Skin epidermis (tissue), 12 donors: Measurements from ENCODE around the gene OTOP2.
"Not testable (repeated sequence)": the region's sequence is repeated elsewhere in the genome, so short reads cannot be mapped to it uniquely, and the experiment has no call there.

Experiments
- H3K27ac ChIP-seq, 21 experiments: fragments of 200-600 bp; sonication (generic) in 11 of 21; one replicate each; pipeline ENCODE4 v1.5.0; 2020; ENCODE audit warnings: mild to moderate bottlenecking in 3 of 21, inconsistent platforms in 2 of 21, moderate library complexity in 2 of 21
- H3K4me3 ChIP-seq, 7 experiments: fragments of 200-600 bp; sonication (generic) in 2 of 7; one replicate each; pipeline ENCODE4 v1.5.0; 2020; ENCODE audit warnings: inconsistent platforms in 2 of 7, mild to moderate bottlenecking in 2 of 7, moderate library complexity in 1 of 7

The OTOP2 gene

DNA sequence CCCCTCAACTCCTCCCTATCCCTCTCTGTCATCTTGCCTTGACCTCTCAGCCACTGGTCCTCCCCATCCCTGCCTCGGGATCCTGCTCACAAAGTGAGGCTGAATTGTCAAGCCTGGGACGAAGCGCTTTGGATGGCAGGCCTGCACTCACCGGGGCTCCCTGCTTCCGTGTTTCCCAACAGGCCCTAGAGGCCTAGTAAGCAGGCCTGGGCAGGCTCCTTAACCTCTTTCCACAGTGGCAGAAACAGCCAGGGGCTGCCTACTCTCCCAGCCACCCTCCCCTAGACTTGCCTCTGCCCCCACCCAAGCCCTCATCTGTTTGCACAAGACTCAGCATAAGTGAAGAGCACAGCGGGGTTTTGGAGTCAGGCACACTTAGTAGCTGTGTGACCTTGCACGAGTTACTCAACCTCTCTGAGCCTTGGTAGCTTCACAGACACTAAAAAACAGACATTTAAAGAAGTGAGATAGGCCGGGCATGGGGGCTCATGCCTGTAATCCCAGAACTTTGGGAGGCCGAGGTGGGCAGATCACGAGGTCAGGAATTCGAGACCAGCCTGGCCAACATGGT, 25.6 kb upstream of the OTOP2 start:
- Histone ChIP-seq H3K4me3 (no peak overlapping the region), H3K27ac (no peak overlapping the region)

DNA sequence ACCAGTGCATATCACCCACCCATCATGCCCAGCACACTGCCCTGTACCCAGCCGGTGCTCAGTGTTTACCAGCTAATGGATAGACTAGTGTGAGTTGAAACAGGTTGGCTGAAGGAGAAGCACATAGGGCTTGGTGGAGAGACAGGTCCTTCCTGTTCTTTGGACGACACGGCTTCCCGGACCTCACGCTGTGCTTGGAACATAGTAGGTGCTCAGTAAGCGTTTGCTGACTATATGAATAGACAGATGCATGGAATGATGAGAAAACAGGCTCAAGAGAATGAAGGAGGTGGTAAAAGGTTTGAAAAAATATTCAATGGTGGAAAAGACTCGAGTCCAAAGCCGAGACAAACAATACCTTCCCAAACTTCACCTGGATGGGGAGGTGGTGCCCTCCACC, 23.9 kb upstream of the OTOP2 start:
- peak overlapping the region in 1 of 21 experiments; percentile 21 for H3K27ac ChIP-seq
- no peak overlapping the region for H3K4me3 ChIP-seq

DNA sequence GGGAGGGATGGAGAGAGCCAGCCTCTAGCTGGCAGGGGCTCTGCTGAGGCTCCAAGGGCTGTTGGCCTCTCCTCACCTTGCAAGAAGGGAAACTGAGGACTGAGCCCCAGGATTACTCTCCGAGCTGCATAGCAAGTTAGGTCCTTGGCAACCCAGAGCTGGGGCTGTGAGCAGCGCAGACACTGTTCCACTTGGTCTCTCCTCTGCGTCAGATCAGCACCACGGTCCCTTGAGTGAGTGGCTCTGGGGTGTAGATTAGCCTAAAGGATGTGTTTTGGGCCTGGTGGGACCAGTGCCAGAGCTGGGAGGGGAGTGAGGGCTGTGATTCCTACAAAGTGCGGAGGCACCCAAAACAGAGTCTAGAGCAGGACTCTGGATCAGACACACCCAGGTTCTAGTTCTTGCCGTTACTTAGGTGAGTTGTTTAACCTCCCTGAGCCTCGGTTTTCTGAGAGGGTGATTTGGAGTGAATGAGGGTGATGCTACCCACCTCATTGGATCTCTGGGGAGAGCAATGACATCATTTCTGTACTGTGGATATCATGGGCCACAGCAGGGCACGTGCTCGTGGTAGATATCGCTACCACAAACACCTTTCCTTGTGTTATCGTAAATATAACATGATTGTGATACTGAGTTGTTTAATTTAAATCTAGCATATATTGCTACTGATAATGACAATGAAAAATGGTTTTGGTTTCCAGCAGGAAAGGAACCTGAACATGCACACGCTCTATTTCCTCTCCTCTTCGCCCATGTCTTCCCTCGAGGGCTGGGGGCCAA, 22.5 kb upstream of the OTOP2 start:
- no peak overlapping the region for H3K4me3 ChIP-seq
- H3K27ac ChIP-seq: no peak overlapping the region

DNA sequence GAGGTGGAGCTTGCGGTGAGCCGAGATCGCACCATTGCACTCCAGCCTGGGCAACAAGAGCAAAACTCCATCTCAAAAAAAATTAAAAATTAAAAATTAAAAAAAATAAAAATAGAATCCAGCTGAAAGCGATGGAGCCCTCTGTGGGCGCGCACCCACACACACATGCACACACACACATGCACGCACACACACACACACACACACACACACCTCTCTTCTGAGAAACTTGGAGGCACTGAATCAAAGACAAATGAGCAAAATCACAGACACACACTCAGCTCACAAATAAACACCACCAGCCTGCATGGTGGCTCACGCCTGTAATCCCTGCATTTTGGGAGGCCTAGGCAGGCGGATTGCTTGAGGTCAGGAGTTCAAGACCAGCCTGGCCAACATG, 21.0 kb upstream of the OTOP2 start:
- H3K27ac ChIP-seq: no peak overlapping the region
- H3K4me3 ChIP-seq: no peak overlapping the region

DNA sequence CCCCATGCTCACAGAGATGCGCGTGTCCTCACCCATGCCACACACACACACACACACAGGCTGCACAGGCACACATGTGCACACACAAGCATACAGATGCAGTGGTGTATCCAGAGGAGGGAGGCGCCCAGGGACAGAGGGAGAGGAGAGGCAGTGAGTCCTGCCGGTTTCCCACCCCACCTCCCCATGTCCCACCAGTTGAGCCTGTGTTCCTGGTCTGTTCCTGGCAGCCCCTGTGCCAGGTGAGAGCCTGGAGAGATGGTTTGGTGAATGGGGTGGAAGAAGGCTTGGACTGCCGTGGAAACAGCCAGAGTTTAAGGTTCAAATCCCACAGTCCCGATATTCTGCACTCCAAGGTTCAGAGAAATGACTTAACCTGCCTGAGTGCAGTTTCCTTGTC, 20.4 kb upstream of the OTOP2 start:
- Histone ChIP-seq H3K27ac (no peak overlapping the region), H3K4me3 (no peak overlapping the region)

DNA sequence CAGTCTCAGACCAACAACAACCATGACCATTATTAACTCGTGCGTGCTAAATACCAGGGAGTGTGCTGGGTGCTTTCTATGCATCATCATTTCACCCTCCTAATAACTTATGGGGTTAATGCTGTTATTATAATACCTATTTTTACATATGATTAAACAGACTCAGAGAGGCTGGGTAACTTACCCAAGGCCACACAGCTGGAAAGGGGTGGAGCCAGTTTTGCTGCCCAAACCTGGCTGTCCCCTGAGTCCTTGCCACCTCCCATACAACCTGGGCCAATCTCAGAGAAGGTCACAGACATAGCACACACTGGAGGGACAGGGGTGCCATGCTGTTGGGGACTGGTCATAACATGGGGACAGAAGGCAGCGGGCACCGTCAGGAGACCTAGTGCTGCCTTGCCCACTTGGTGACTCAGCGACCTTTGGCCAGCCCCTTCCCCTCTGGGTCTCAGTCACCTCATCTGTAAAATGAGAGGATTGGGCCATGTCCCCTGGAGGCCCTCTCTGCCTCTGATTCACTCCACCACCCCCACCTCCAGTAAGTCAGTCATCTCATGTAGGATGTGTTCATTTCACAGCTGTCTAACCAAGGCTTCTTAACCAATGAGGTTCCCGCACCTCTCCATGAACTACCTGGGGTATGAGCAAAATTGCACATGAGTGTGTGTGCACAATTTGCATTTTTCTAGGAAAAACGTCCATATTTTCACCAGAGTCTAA, 19.2 kb upstream of the OTOP2 start:
- H3K27ac ChIP-seq: no peak overlapping the region
- H3K4me3 ChIP-seq: no peak overlapping the region

DNA sequence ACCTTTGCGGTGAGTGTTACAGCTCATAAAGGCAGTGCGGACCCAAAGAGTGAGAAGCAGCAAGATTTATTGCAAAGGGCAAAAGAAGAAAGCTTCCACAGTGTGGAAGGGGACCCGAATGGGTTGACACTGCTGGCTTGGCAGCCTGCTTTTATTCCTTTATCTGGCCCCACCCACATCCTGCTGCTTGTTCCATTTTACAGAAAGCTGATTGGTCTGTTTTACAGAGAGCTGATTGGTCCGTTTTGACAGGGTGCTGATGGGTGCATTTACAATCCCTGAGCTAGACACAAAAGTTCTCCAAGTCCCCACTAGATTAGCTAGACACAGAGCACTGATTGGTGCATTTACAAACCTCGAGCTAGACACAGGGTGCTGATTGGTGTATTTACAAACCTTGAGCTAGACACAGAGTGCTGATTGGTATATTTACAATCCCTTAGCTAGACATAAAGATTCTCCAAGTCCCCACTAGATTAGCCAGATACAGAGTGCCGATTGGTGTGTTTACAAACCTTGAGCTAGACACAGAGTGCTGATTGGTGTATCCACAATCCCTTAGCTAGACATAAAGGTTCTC, 17.8 kb upstream of the OTOP2 start:
- not testable (repeated sequence) for H3K27ac ChIP-seq, H3K4me3 ChIP-seq

DNA sequence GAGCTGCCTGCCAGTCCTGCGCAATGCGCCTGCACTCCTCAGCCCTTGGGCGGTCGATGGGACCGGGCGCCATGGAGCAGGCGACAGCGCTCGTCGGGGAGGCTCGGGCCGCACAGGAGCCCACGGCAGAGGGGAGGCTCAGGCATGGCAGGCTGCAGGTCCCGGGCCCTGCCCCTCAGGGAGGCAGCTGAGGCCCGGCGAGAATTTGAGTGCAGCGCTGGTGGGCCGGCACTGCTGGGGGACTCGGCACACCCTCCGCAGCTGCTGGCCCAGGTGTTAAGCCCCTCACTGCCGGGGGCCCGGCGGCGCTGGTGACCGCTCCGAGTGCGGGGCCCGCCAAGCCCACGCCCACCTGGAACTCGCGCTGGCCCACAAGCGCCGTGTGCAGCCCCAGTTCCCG, 17.1 kb upstream of the OTOP2 start:
- peak overlapping the region in 4 of 21 experiments; percentile 13 to 58 (median 36) for H3K27ac ChIP-seq
- no peak overlapping the region for H3K4me3 ChIP-seq

DNA sequence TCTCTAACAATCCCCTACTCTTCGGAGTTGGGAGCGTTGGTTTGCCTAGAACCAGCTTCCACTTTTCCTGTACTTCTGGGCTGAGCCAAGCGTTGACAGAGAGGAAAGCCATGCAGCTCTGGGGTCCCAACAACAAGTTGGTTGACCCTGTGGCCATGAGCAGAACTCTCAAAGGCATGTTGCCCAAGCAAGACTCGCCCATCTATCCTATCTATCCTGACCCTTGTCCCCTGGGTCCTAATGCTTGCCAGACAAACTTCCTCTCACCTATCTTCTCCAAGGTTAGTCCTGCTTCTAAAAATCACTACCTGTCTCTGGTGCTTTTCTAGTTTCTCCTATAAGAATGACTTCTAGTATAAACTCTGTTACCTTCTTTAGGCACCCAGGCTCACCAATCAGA, 15.0 kb upstream of the OTOP2 start:
- not testable (repeated sequence) for H3K27ac ChIP-seq, H3K4me3 ChIP-seq

DNA sequence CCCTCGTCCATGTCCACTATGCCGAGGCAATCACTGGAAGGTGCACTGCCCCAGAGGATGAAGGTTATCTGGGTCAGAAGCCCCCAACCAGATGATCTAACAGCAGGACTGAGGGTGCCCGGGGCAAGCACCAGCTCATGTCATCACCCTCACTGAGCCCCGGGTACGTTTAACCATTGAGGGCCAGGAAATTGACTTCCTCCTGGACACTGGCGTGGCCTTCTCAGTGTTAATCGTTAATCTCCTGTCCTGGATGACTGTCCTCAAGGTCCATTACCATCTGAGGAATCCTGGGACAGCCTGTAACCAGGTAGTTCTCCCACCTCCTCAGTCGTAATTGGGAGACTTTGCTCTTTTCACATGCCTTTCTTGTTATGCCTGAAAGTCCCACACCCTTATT, 12.7 kb upstream of the OTOP2 start:
- H3K4me3 ChIP-seq, H3K27ac ChIP-seq: not testable (repeated sequence)

DNA sequence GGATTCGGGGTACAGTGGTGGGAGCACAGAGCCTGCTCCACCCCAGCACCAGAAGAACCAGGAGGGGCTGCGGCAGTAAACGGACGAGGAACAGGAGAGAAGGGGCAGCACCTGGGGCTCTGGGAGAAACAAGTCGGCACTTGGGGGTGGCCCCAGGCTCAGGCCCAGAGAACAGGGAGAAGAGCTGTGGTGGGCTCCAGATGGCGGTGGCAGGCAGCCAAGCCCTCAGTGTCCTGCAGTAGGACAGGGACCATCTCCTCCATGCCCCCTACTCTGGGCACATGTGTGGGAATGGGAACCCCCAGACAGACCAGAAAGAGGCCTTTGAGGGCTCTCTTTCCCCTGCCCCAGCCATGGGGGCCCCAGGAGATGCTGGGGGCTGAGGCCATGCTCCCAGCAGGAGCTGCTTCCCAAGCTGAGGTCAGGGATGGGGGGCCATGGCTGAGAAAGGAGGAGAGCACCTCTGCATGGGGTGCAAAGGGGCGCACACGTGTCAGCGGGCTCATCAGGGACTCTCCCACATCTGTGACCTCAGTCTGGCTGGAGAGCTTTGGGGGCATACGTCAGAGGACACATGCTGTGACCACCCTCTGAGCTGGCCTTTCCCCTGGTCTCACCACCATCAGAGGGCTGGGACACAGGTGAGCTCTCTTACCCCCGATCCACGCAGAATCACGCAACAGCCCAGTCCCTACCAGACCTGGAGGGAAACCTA, 7.8 kb upstream of the OTOP2 start:
- Histone ChIP-seq H3K4me3 (no peak overlapping the region), H3K27ac (no peak overlapping the region)

DNA sequence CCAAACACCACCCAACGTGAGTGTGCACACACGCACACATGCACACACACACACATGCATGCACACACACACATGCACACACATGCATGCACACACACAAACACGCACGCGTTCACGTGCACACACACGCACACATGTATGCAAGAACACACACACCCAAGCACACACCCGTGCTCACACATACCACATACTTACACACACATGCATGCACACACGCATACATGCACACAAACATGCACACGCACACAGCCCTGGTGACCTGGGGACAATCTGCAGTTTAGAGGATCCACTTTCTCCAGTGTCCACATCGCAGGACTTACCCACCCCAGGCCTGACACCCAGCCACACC, 7.2 kb upstream of the OTOP2 start:
- no peak overlapping the region for H3K4me3 ChIP-seq
- no peak overlapping the region for H3K27ac ChIP-seq

DNA sequence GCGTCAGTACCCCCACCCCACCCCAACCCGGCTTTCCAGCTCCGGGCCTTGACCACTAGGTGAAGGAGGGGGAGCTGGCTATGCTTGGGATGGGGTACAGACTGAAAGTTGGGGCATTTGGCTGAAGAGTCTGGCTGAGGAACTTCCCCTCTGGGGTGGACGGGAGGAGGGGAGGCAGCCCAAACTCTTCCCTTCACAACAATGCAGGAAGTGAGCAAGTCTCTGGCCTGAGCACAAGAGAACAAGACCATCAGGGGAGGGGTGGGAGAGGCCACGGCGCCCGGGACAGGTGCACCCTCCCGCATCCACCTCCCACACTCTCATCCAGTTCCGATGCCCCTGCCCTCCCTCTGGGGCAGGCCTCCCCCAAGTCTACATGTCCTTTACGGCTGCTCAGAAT, 6.6 kb upstream of the OTOP2 start:
- H3K4me3 ChIP-seq: no peak overlapping the region
- no peak overlapping the region for H3K27ac ChIP-seq

DNA sequence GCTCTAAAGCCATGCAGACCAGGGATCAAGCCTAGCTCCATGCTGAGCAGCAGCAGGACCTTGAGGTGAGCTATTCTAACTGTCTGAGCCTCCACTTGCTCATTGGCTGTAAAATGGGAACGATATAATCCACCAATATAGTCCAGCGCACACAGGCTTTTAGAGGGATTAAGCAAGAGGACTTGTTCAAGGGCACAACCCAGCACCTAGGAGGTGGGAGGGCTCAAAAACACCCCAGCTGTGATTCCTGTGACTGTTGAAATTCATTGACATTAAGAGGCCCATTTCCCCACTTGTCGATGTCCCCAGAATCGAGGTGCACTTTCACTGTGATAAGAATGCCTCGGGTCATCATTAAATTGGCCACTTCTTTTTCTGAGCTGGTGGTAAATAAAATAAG, 5.2 kb upstream of the OTOP2 start:
- H3K27ac ChIP-seq: no peak overlapping the region
- no peak overlapping the region for H3K4me3 ChIP-seq

DNA sequence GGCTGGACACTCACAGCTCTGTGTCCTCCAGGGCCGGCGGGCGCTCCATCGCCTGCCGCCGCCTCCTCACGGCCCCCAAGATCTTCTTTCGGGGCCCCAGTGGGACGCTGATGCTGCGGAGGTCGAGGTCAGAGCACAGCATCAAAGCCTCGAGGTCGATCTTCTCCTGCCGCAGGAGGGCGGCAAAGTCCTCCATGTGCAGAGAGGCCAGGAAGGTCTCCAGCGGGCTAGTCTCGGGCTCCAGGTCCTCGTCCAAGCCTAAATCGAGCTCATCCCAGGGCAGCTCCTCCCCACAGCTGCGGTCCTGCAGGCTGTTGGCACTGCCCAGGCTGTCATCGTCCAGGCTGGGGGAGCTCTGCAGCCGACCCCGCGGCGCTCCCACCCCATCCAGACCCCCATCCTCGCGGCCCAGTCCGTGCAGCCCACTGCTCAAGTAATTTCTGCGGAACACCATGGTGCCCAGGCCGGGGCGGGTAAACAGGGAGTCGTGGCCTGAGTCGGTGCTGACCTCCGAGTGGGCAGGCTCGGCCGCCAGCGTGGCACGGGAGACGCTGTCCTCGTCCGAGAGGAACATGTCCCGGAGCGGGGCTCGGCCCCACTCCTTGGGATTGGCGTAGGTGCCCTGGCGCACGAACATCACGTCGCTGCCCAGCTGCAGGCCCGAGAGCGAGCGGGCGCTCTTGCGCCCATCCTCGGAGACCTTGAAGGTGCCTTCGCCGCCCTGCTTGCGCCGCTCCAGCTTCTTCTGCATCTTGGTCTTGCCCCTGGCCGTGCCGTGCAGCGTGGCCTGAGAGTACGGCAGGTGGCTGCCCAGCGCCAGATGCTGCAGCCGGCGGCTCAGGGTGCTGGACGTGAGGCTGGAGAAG, 4.4 kb upstream of the OTOP2 start:
- no peak overlapping the region for H3K27ac ChIP-seq
- no peak overlapping the region for H3K4me3 ChIP-seq

DNA sequence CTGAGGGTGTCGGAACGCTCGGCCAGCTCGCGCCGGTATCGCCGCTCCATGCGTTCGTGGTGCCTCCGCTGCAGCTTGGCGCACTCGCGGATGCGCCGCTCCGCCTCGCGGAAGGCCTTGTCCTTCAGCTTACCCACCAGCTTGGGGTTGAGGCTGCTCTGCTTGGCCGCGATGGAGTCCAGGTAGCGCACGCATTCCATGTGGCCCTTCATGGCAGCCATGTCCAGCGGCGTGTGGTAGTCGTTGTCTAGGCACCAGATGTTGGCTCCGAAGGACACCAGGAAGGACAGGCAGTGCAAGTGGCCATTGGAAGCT, 3.8 kb upstream of the OTOP2 start:
- Histone ChIP-seq H3K27ac (no peak overlapping the region), H3K4me3 (no peak overlapping the region)

DNA sequence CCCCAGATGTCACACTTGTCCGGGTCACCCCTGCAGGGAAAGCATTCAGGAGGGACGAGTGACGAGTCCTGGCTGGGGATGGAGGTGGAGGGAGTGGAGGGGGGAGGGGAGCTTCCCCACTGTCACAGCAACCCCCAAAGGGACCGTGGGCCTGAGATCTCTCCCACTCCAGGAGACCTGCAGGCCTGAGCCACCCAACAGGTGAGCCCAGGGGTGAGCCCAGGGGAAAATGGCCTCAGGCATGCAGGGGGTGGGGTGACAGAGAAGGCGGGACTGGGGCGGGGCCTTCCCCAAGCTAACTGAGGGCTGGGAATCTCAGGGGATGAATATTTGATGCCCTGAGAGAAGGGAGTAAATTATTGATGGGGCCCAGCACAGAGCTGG, 3.4 kb upstream of the OTOP2 start:
- Histone ChIP-seq H3K4me3 (no peak overlapping the region), H3K27ac (peak overlapping the region in 2 of 21 experiments; percentile 17 to 21)

DNA sequence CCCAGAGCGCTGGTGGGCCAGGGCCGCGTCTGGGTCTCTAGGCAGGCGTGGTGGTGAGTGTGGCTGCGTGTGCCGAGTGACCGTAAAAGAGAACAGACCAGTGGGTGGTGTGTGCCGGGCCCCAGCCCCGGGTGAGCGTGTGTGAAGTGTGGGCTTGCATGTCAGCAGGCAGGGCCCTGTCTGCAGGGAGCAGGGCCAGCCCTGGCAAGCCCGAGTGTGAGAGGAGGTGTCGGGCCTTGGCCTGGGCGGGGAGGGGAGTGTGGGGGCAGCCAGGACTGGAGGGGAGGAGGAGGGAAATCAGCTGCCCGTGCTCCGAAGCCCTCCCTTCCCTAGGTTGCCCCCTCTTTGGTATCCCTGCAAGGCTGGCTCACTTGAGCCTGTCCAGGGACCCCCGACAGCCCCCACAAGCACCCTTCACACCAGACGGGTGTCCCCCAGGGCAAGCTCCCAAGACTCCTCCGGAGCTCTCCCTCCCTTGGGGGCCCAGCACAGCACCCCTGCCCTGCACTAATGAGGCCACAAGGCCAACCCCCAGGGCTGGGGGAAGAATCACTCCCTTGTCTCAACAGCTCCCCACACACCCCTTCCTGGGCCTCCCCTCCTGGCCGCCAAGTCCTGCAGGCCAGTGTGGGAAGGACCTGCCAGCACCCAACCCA, 2.9 kb upstream of the OTOP2 start:
- H3K27ac ChIP-seq: peak overlapping the region in 2 of 21 experiments; percentile 17 to 21
- no peak overlapping the region for H3K4me3 ChIP-seq

DNA sequence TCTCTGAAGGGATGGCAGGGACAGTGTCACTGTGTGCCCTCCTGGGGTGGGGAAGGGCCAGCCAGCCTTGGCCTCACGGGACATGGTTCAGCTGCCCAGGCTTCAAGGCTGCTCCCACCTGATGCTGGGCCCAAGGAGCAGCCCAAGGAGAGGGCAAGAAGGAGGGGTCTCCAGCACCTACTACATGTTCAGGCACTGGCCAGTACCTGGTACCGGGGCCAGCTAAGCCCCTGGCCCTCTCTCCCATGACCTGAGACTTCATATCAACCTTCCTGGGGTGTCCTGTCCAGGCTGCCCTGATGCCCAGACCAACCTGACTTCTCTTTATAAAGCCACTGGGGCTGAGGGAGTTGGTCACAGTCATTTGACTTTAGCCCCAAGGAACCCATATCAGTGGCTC, 2.3 kb upstream of the OTOP2 start:
- H3K4me3 ChIP-seq: no peak overlapping the region
- no peak overlapping the region for H3K27ac ChIP-seq
